LNCaP clone FGC (cell line): ENCODE measurements around the gene OGFOD1.
"Not testable (repeated sequence)": the region's sequence is repeated elsewhere in the genome, so short reads cannot be mapped to it uniquely, and the experiment has no call there.

Source experiments
- DNase-seq: peaks from one replicate; pipeline ENCODE4 v3.0.0-alpha.2; 2011; ENCODE audit warnings: low read depth
- H3K4me3 ChIP-seq: 2 replicates; pipeline ENCODE4 v1.5.1; 2011; ENCODE audit warnings: mild to moderate bottlenecking, low read depth, low read length, control low read depth
- CTCF ChIP-seq: IDR thresholded peaks from 2 replicates; pipeline ENCODE4 v1.5.1; 2012; ENCODE audit warnings: mild to moderate bottlenecking; ENCODE audit not compliant: control insufficient read depth, insufficient read depth; ENCODE audit errors: extremely low read depth

OGFOD1 gene

GRCh38 chr16:56479469-56479868, 28.1 kb downstream of the OGFOD1 start:
- TF ChIP-seq CTCF = no peak
- no peak overlapping the region for H3K4me3 ChIP-seq
- DNase-seq = no peak

GRCh38 chr16:56480776-56481467, 29.6 kb downstream of the OGFOD1 start:
- no peak overlapping the region for H3K4me3 ChIP-seq
- DNase-seq = no peak
- no peak for TF ChIP-seq CTCF

DNA sequence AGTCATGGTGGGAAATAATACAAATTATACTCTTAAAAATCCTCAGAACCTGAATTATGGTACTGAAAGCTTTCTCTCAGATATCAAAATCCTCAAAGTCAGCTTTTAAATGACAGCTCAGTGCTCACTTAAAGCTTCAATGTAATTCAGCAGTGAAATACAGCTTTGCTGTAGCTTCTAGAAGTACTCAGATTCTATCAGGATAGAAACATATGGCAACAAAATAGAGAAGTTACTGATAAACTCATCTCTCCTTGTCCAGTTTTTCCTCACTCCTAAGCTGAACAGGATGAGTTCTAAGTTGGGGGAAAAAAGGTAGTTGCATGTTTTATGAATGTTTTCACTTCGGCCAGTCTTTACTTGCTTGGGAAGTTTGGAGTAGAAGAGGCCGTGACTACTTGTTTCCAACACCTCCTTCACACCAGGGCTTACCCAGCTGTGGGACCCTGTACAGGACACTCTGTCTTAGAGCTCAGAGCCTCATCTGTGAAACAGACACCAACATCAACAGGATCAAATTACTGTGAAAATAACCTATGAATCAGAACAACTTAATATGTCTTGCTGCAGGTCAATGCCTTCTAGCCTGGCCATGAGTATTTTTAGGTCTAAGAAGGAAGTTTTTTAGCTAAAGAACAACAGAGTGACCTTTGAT, 30.2 kb downstream of the OGFOD1 start:
- H3K4me3 ChIP-seq = no peak overlapping the region
- no peak for DNase-seq
- TF ChIP-seq CTCF = no peak

- no peak overlapping the region for H3K4me3 ChIP-seq
- DNase-seq = no peak
- TF ChIP-seq CTCF = no peak
These were observed 31.4 kb downstream of the OGFOD1 start for GRCh38 chr16:56482683-56483236.

GRCh38 chr16:56483394-56483793, 32.0 kb downstream of the OGFOD1 start:
- H3K4me3 ChIP-seq = no peak overlapping the region
- TF ChIP-seq CTCF = no peak
- DNase-seq = no peak

- no peak overlapping the region for H3K4me3 ChIP-seq
- no peak for DNase-seq
- no peak for TF ChIP-seq CTCF
These were observed 36.7 kb downstream of the OGFOD1 start for GRCh38 chr16:56488035-56488434.

DNA sequence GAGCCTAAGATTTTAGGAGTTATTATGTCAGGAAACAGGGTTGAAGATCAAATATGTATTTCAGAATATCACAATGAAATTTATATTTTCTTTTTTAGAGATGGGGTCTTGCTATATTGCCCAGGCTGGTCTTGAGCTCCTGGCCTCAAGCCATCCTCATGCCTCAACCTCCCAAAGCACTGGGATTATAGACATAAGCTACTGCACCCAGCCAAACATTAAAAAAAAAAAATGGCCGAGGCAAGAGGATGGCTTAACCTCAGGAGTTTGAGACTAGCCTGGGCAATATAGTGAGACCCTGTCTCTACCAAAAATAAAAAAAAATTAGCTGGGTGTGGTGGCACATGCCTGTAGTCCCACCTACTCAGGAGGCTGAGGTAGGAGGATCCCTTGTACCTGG, 37.5 kb downstream of the OGFOD1 start:
- H3K4me3 ChIP-seq, DNase-seq: not testable (repeated sequence)
